Body of pancreas (tissue), 4 donors: ENCODE data around the gene SUMF2. TPM values are rescaled to one million over a fixed set of nuclear protein-coding genes. Genes with fewer than 3 reads are reported as not detected.
"Not testable (repeated sequence)": the region's sequence is repeated elsewhere in the genome, so short reads cannot be mapped to it uniquely, and the experiment has no call there.

ENCODE experiments used
- ATAC-seq: fragments of 150-250 bp; one replicate; pipeline ENCODE4 v1.9.1; 2016
- DNase-seq, 4 donors: peaks; one replicate each; pipeline ENCODE4 v3.0.0-alpha.2; 2019
- H3K27ac ChIP-seq, 4 donors: fragments of 200-600 bp; sonication (generic); 1 replicate in 3 of 4; 2 replicates in 1 of 4; pipeline versions ENCODE4 v1.5.1 to v1.6.1; 2016 to 2019; ENCODE audit warnings: mild to moderate bottlenecking in 1 of 4, mixed read lengths in 1 of 4, moderate library complexity in 1 of 4
- H3K27me3 ChIP-seq, 2 donors: fragments of 200-600 bp; sonication (generic); one replicate each; pipeline ENCODE4 v1.6.0; 2016; ENCODE audit warnings: mild to moderate bottlenecking in 1 of 2
- H3K36me3 ChIP-seq, 2 donors: fragments of 200-600 bp; sonication (generic); replicated peaks in 1 of 2; 2 replicates each; pipeline ENCODE4 v1.5.1; 2016; ENCODE audit warnings: low read depth in 2 of 2; ENCODE audit not compliant: insufficient read depth in 1 of 2
- H3K4me1 ChIP-seq: fragments of 200-600 bp; sonication (generic); one replicate; pipeline ENCODE4 v1.6.0; 2016
- H3K4me3 ChIP-seq, 2 donors: fragments of 200-600 bp; sonication (generic); 1 replicate in 1 of 2; 2 replicates in 1 of 2; pipeline ENCODE4 v1.5.1; 2016 to 2019
- H3K9me3 ChIP-seq, 3 donors: fragments of 200-600 bp; sonication (generic); 1 replicate in 2 of 3; 2 replicates in 1 of 3; pipeline ENCODE4 v1.5.1; 2016
- POLR2A ChIP-seq, 3 donors: fragments of 450-650 bp; IDR thresholded peaks; one replicate each; pipeline ENCODE4 v1.6.1; 2016; ENCODE audit warnings: antibody characterized with exemption in 3 of 3, mild to moderate bottlenecking in 2 of 3
- WGBS, 2 donors: methylation state at CpG; one replicate each; pipeline ENCODE4 v1.1.5; 2017; 5-methylcytosine and 5-hydroxymethylcytosine counted together
- intact Hi-C: fragments of 100-400 bp; cut with DNase I; formaldehyde crosslinking; loops from one replicate; pipeline ENCODE4 v1.15.1; 2023
- total RNA-seq, 2 donors: library from RNA; depleted of rRNA; stranded (reverse); fragments of >200 nt; gene quantifications; one replicate each; pipeline ENCODE4 v1.1.0, GENCODE V29; 2016
- TF ChIP-seq, protein P1 (sequence below), 7 experiments: fragments of 450-650 bp in 4 of 7; fragments of 200-600 bp in 3 of 7; sonication (generic) in 3 of 7; IDR thresholded peaks; one replicate each; pipeline ENCODE4 v1.5.1; 2016 to 2019; ENCODE audit warnings: antibody characterized with exemption in 7 of 7

The SUMF2 gene
- total RNA-seq, 2 donors from 2014 or later, result 105 to 143 TPM

DNA sequence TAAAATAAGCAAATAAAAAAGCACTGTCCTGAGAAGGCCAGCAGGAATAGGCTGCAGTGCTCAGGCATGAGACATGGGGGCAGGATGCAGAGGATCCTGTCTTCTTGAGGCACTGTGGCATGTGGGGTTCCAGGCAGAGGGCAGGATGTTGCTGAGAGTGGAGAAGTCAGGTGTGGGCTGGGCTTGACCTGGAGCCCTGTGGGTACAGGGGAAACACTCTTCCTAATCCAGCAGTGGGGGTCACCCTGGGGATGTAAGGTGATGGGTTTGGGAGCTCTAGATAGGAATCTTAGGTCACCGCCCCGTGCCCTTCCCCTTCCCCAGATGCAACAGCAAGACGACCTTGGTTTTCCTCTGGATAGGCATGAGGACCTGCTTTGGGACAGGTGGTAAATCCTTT, 13.6 kb downstream of the SUMF2 start:
- Histone ChIP-seq H3K27ac (no peak overlapping the region), H3K9me3 (no peaks in the 10 kb centered on the region), H3K27me3 (no peaks in the 10 kb centered on the region), H3K4me3 (no peak overlapping the region), H3K4me1 (peaks cover 24% of the 10 kb centered on the region), H3K36me3 (no peaks in the 10 kb centered on the region)
- no peak for TF ChIP-seq POLR2A (IDR thresholded peaks at IDR 0.05)
- TF ChIP-seq, protein P1, sequence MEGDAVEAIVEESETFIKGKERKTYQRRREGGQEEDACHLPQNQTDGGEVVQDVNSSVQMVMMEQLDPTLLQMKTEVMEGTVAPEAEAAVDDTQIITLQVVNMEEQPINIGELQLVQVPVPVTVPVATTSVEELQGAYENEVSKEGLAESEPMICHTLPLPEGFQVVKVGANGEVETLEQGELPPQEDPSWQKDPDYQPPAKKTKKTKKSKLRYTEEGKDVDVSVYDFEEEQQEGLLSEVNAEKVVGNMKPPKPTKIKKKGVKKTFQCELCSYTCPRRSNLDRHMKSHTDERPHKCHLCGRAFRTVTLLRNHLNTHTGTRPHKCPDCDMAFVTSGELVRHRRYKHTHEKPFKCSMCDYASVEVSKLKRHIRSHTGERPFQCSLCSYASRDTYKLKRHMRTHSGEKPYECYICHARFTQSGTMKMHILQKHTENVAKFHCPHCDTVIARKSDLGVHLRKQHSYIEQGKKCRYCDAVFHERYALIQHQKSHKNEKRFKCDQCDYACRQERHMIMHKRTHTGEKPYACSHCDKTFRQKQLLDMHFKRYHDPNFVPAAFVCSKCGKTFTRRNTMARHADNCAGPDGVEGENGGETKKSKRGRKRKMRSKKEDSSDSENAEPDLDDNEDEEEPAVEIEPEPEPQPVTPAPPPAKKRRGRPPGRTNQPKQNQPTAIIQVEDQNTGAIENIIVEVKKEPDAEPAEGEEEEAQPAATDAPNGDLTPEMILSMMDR (IDR thresholded peaks at IDR 0.05), result no peak
- intact Hi-C loops, result no loop called here
- WGBS, 2 donors, result 87% methylated on average over 3 of the region's 3 CpGs; no CpG with 5 or more reads in 1 of the 2 donors
- DNase-seq (peak in 1 of 4 donors; percentile 0), ATAC-seq (no peak)

DNA sequence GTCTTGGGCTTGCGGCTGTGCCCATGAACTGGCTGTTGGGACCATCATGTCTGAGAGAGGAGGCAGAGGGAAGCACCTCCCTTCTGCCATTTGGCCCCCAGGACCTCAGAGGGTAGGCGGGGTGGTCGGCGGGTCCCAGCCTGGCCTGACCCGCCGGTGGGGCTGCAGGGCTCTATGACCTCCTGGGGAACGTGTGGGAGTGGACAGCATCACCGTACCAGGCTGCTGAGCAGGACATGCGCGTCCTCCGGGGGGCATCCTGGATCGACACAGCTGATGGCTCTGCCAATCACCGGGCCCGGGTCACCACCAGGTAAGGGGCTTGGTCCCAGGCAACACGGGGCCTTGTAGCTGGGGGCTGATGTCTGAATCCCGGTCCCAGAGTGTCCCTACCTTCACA, 14.1 kb downstream of the SUMF2 start:
- no peak for DNase-seq
- intact Hi-C loops, result no loop called here
- no peak for ATAC-seq
- no peaks in the 10 kb centered on the region for H3K36me3 ChIP-seq
- TF ChIP-seq, protein P1 (IDR thresholded peaks at IDR 0.05), result no peak
- no peak overlapping the region for H3K27ac ChIP-seq
- no peaks in the 10 kb centered on the region for H3K9me3 ChIP-seq
- peaks cover 27% of the 10 kb centered on the region for H3K4me1 ChIP-seq
- no peak overlapping the region for H3K4me3 ChIP-seq
- no peaks in the 10 kb centered on the region for H3K27me3 ChIP-seq
- WGBS, 2 donors, result 96 to 100% methylated on average over 2 to 16 of the region's 16 CpGs

DNA sequence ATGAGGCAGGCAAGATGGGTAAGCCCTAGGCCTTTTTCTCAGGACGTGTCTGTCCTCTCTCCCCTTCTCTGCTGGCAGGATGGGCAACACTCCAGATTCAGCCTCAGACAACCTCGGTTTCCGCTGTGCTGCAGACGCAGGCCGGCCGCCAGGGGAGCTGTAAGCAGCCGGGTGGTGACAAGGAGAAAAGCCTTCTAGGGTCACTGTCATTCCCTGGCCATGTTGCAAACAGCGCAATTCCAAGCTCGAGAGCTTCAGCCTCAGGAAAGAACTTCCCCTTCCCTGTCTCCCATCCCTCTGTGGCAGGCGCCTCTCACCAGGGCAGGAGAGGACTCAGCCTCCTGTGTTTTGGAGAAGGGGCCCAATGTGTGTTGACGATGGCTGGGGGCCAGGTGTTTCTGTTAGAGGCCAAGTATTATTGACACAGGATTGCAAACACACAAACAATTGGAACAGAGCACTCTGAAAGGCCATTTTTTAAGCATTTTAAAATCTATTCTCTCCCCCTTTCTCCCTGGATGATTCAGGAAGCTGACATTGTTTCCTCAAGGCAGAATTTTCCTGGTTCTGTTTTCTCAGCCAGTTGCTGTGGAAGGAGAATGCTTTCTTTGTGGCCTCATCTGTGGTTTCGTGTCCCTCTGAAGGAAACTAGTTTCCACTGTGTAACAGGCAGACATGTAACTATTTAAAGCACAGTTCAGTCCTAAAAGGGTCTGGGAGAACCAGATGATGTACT, 15.5 kb downstream of the SUMF2 start:
- H3K4me3 ChIP-seq, result no peak overlapping the region
- intact Hi-C loops, result no loop called here
- 11 to 31% methylated on average over 12 of the region's 12 CpGs for WGBS, 2 donors
- DNase-seq, result peak; percentile 77 to 87 (median 82)
- peaks cover 26% of the 10 kb centered on the region for H3K4me1 ChIP-seq
- TF ChIP-seq, protein P1 (IDR thresholded peaks at IDR 0.05), result peak; percentile 57 to 82 (median 73)
- no peak for TF ChIP-seq POLR2A (IDR thresholded peaks at IDR 0.05)
- H3K36me3 ChIP-seq, result no peaks in the 10 kb centered on the region
- peak; percentile 74 for ATAC-seq
- no peaks in the 10 kb centered on the region for H3K27me3 ChIP-seq
- H3K9me3 ChIP-seq, result no peaks in the 10 kb centered on the region
- peak overlapping the region in 3 of 4 donors; percentile 59 to 71 (median 64) for H3K27ac ChIP-seq

DNA sequence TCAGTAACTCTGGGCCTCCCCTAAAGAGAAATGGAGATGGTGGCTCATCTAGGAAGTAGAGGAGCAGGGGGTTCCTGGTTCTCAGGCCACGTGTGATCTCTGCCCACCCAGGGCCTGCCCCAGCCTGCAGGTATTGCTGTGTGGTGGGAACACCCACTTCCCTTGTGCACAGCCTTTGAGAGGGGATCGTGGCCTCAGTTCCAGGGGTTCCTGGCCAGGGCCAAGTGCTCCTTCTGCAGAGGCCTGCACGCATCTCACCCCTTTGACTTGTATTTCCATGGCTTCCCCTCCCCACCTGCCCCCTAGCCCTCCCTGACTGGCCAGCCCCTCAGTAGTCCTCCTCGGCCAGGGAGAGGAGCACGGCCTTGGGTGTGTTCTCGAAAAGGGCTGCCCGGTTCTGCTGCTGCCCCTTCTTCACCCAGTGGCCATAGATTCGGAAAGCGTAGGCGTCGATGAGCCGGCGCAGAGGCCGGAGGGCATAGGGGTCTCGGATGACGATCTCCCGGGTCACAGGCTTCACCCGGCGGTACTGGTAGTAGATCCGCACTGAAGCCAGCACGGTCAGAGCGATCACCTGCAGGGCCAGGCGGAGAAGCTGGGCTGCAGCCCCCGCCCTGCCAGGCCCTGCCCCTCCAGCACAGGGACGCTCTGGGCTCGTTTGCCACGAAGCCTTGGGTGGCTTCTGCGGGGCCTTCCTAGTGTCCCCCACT, 16.8 kb downstream of the SUMF2 start:
- not testable (repeated sequence) for H3K27ac ChIP-seq, ATAC-seq

DNA sequence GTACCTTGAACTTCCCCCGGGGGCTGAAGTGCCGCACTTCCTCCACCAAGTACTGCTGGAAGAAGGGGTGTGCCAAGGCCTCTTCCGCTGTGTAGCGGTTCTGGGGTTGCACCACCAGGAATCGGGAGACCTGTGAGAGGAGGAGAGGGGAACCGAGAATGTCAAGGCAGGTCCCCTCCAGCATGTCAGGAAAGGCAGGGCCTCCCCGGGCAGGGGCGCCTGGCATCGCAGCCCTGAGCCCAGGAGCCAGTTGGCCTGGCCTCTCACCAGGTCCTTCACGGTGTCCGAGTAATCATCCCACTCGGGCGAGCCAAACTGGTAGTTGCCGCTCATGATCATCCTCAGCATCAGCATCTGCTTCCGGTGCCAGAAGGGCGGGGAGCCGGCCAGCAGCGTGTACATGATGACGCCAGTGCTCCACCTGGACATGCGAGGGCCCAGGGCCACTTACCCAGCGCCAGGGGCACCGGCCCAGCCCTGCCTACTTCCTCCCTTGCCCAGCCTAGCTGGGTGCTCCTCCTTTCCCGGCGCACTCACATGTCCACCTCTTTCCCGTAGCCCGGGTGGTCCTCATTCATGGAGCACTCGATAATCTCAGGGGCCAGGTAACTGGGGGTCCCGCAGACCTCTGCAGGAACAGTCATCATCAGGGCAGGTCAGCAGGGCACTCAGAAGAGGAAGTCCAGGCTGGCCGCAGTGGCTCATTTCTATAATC, 17.7 kb downstream of the SUMF2 start:
- 93 to 100% methylated on average over 8 to 29 of the region's 29 CpGs for WGBS, 2 donors
- TF ChIP-seq POLR2A (IDR thresholded peaks at IDR 0.05), result no peak

More for the DNA sequence above, 16.8 kb downstream of the SUMF2 start:
- H3K9me3 ChIP-seq, DNase-seq, intact Hi-C loops, H3K4me3 ChIP-seq, H3K27me3 ChIP-seq, H3K36me3 ChIP-seq: not testable (repeated sequence)
- WGBS, 2 donors, result 89 to 93% methylated on average over 17 to 28 of the region's 28 CpGs
- H3K4me1 ChIP-seq, result peaks cover 23% of the 10 kb centered on the region

More for the DNA sequence above, 17.7 kb downstream of the SUMF2 start:
- intact Hi-C loops, result no loop called here
- Histone ChIP-seq H3K4me3 (no peak overlapping the region), H3K27ac (no peak overlapping the region), H3K9me3 (no peaks in the 10 kb centered on the region), H3K4me1 (peaks cover 23% of the 10 kb centered on the region), H3K36me3 (no peaks in the 10 kb centered on the region), H3K27me3 (no peaks in the 10 kb centered on the region)
- ATAC-seq (no peak), DNase-seq (no peak)
